Ecto neural progenitor cell (in vitro differentiated cells): ENCODE results near the gene PCNA.

Experiments used
- DNase-seq: peaks from one replicate; pipeline ENCODE4 v3.0.0-alpha.2; 2018; ENCODE audit warnings: low spot score

The PCNA gene

DNA sequence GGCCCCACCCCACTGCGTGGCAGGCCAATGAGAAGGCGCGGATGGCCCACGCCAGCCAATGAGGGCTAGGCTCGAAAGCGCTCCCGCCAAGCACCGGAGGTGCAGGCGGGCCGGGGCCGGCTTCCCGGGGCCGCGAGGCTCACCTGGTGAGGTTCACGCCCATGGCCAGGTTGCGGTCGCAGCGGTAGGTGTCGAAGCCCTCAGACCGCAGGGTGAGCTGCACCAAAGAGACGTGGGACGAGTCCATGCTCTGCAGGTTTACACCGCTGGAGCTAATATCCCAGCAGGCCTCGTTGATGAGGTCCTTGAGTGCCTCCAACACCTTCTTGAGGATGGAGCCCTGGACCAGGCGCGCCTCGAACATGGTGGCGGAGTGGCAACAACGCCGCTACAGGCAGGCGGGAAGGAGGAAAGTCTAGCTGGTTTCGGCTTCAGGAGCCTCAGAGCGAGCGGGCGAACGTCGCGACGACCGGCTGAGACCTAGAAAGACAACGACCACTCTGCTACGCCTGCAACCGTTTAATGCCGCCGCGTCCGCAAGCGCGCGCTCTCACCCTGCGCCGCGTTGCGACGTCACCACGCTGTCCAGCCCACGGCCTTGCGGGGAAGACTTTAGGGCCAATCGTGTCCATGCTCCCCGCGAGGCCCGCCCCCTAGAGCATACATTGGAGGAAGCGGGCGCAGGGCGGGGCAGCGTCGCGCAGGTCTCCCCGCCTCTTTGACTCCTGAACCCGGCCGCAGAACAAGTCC is at the start of gene PCNA:
TSS of gene PCNA (minus strand) at position 524 of the 750 bp plus-strand sequence. CDS start at position 364, 160 bp downstream.
- DNase-seq: peak; percentile 96

- DNase-seq: no peak
Observed at GRCh38 chr20:5168651-5169396, 49.1 kb upstream of the PCNA start.

- DNase-seq: no peak
Observed at GRCh38 chr20:5164645-5165625, 45.2 kb upstream of the PCNA start.

- no peak for DNase-seq
Observed at GRCh38 chr20:5161536-5162164, 41.9 kb upstream of the PCNA start.

DNA sequence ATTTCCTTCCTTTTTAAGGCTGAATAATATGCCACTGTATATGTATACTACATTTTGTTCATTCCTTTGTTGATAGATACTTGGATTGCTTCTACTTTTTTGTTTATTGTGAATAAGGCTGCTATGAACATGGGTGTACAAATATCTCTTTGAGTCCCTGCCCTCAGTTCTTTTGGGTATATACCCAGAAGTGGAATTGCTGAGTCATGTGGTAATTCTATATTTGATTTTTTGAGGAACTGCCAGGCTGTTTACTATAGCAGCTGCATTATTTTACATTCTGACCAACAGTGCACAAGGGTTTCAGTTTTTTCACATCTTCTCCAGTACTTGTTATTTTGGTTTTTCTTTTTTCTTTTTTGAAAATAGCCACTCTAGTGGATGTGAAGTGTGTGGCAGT is 41.1 kb upstream of the PCNA start:
- DNase-seq: no peak

DNA sequence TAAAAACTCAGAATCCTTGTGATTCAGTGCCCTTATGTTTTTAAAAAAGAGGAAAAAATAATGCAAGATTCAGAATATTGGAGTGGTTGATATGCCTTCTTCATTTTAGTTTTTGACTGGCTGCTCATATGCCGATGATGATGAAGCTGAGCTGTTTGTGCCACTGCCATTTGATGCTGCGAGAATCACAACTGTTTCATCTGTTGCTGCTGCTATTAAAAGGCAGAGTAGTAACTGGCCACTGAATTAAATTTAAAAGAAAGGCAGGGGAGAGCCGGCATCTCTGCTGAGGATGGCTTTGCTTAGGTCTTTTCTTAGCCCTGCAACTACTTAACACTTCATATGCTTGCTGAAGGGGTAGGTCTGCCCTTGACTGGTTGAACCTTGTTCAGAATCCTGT is 40.2 kb upstream of the PCNA start:
- DNase-seq: no peak

DNA sequence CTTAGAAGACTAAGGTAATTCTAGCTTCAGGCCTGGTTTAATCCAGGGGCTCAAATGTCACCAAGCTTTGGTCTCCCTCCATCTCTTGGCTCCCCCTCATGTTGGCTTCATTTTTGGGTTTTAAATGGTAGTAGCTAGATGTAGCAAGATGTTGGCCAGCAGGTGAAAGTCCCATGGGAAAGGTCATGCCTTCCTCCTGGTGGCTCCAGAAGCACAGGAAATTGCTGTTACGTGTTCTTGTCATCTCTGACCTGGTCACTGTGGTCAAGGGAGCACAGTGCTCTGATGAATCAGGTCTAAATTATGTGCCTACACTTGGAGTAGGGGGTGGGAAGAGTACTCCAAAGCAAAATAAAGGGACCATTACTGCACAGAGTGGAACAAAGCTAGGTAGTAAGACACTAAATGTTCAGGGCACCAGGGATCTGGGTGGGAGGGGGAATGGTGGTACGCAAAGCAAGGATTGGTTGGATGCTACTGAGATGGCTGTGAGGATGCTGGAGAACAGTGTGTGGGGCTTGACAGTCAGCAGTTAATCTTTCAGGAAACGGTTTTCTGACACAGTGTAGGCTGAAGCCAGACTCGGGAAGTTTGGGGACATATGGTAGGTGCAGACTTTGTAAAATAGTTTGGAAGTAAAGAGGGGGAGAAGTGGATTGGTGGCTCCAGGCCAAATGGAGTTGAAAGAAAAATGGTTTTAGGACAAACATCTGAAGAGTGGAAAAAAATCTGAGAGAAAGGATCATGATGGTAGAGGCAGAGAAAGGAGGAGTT is 37.1 kb upstream of the PCNA start:
- DNase-seq: no peak

GRCh38 chr20:5155404-5155803 is 35.6 kb upstream of the PCNA start:
- DNase-seq: no peak

DNA sequence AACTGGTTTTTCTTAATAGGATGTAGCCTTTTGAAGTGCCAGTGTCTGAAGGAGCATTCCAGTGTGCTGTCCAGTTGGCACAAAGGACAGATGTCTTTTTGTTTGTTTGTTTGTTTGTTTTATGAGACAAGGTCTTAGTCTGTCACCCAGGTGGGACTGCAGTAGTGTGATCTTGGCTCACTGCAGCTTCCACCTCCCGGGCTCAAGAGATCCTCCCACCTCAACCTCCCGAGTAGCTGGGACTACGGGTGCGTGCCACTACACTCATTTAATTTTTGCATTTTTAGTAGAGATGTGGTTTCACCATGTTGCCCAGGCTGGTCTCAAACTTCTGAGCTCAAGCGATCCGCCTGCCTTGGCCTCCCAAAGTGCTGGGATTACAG is 34.8 kb upstream of the PCNA start:
- no peak for DNase-seq

DNA sequence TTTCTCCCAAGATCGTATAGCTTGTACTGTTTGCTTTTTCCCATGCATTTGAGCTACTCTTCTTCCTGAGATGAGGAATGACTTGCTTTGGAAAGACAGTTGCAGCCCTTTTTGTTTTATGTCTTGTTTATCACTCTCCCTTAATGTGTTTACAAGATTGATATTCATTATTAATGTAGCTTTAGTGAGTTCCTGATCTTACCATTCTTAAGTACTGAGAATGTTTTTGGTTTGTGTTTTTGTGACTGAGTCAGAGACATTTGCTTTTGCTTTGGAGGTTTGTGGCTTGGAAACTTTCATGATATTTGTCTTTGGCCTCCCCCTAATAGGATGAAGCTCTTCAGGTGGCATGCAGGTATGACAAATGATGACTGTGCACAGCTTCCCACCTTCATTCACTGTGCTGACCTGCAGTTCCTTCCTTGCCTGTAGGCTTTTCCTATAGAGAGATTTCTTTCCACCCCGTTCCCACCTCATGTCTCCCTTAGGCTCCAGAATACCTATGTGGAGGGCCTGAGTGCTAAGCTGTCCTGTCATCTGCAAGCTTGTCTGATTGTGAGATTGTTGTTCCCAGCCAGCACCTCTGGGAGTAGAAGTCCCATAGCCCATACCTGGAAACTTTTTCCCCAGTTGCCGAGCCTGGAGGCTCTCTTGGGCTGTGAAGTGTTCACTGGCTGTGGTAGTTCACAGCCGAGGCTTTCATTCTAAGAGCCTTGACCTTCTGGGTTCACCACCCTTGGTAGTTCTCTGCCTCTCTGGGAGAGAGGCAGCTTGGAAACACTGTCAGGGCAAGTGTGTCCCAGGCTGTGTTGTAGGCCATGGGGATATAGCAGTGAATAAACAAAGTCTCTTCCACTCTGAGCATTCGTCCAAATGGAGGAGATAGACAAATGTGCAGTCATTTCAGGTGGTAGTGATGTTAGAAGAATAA is 34.1 kb upstream of the PCNA start:
- no peak for DNase-seq

GRCh38 chr20:5153152-5153467 is 33.4 kb upstream of the PCNA start:
- no peak for DNase-seq

- no peak for DNase-seq
Observed at GRCh38 chr20:5150226-5151076, 30.7 kb upstream of the PCNA start.

- DNase-seq: no peak
Observed at GRCh38 chr20:5149892-5150225, 30.1 kb upstream of the PCNA start.

DNA sequence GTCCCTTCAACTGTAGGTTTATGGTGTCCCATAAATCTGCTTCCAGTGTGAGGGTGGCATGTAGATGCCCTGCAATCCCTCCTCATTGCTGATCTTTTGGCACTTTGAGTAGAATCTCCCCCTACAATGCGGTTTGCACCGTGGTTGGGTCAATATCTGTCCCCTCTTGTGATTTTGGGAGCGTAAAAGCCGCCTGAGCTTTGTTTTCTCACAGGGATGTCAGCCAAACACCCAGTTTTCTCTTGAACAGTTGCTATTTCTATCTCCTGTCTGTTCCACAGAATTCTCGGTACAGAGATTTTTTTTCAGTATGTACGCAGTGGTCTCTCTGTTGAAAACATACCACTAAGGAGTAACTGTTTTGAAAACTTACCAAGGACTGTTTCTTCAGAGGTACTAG is 28.8 kb upstream of the PCNA start:
- no peak for DNase-seq

DNA sequence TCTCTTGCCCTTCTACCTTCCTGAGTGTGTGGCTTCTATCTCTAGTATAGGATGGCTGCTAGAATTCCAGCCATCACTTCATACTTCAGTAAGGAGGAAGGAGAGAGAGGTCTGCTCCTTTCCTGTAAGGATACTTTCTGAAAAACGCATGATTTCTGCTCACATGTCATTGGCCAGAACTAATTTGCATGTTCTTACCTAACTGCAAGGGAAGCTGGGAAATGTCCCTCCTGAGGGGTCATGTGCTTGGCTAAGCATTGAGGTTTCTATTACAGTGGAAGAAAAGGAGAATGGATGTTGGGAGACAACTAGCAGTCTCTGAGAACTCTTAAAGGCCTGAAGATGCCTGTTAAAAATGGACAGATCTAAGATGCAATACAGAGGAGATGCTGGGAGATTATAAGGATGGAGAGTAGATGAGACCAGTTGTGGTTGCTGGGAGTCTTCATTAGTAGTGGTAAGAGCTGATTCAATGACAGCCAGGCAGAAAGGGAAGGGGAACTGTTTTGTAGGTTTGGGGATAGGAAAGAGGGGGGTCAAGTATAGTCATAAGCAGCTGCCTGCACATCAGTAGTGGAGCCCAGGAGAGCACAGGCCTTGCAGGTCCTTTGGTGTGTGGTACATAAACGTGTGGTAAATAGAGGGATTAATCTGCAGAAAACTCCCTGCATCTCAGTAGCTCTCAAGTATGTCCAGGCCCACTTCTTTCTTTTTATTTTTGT is 27.3 kb upstream of the PCNA start:
- no peak for DNase-seq

DNA sequence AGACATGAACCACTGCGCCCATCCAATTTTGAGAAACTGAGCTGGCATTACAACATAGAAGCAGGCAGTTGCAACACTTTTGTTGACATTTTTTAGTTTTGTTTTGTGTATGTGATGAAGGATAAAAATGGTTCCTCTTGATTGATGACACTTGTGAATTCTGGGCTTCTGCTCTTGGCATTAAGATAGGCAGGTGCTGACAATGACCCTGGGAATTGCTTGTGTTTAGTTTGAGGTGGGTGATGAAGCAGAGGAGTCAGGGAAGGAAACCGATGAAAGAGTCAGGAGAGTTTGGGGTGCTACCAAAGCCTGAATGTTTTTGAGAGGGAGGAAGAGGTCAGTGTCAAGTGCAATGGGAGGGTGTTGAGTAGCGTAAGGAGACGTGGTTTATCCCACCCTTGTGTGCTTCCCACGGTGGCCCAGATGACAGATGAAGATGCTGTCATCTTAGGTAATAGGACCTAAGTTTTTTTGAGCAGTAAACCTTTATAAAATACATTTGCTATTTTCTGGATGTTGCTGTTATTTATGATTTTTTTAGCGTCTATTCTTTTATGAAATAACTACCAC is 26.4 kb upstream of the PCNA start:
- DNase-seq: no peak

GRCh38 chr20:5145365-5146098 is 25.8 kb upstream of the PCNA start:
- DNase-seq: no peak

DNA sequence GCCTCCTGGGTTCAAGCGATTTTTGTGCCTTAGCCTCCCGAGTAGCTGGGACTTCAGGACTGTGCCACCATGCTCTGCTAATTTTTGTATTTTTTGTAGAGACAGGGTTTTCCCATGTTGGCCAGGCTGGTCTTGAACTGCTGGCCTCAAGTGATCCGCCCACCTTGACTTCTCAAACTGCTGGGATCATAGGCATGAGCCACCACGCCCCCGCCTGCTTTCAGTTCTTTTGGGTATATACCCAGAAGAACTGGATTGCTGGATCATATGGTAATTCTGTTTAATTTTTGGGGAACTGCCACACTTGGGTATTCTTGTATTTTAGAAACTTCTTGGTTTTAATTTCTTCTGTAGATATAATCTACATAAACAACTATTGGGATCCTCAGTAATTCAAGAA is 24.1 kb upstream of the PCNA start:
- DNase-seq: no peak
